Left cardiac atrium (tissue), 4 donors: ENCODE measurements around the gene GNAO1. TPM values are rescaled to one million over a fixed set of nuclear protein-coding genes. Genes with fewer than 3 reads are reported as not detected.

Experiments
- ATAC-seq, 2 donors: fragments of 200-7000 bp; cut with Tn5 transposase; one replicate each; pipeline ENCODE4 v1.9.1; 2020; ENCODE audit warnings: mild to moderate bottlenecking in 2 of 2, moderate library complexity in 2 of 2
- DNase-seq: peaks from one replicate; pipeline ENCODE4 v3.0.0-alpha.2; 2020
- intact Hi-C, 2 donors: fragments of 100-400 bp; cut with DNase I; formaldehyde crosslinking; loops; one replicate each; pipeline versions ENCODE4 v1.14.1 to v1.15.1; 2022 to 2023
- total RNA-seq, 2 donors: library from RNA; stranded (reverse); fragmentation: NEBNext Ultra II Directional; extraction: Animal tissue kit (Norgen Biotek cat#: 25700); gene quantifications; one replicate each; pipeline ENCODE4 v1.2.1, GENCODE V29; 2021
- donor health status: DM: no; HTN: yes; CAD: no.
- donor health status: DM: no; HTN: yes; CAD: no; lungs with severe emphysema.
- donor health status: DM: yes; HTN: yes; CAD: no.
- donor health status: Dilated cardiomyopathy.

The GNAO1 gene
- total RNA-seq, 2 donors from 2014 or later = 65.3 to 92.9 TPM

DNA sequence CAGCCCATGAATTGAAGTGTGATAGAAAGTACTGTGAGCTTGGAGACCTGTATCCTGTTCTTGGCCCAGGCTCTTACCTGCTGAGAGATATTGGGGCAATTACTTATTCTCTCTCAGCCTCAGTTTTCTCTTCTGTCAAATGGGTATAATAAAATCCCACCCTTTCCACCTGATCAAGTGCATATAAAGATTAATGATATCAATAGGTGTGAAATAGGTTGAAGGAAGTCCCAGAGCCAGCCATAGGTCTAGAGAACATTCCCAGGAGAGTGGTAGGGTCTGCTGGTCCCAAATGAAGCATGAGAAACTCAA, 81.2 kb downstream of the GNAO1 start:
- no peak for ATAC-seq
- intact Hi-C loops = no loop called here
- DNase-seq = no peak

DNA sequence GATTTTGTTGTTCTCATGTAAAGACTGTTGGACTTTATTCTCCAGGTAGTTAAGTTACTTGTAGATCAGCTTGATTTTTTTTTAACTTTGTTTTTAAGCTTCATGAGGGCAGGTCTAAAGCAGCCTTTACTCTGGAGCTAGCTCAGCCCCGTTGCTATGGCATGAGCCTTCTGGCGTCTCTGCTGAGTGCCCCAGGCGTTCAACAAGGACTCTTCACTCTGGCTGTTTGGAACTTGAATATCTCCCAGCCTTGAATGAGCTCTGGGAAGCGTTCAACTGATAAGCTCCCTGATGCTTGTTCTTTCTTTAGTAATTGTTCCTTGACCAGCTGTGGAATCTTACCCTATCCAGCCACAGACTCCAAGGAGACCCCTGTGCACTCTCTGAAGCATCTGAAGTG, 82.3 kb downstream of the GNAO1 start:
- intact Hi-C loops = no loop called here
- DNase-seq = no peak
- peak in 1 of 2 donors; percentile 29 for ATAC-seq

- ATAC-seq = no peak
- intact Hi-C loops = no loop called here
- no peak for DNase-seq
Observed at GRCh38 chr16:56274369-56274768, 83.1 kb downstream of the GNAO1 start.

GRCh38 chr16:56275076-56275475, 83.8 kb downstream of the GNAO1 start:
- no peak for ATAC-seq
- intact Hi-C loops = no loop called here
- DNase-seq = no peak

DNA sequence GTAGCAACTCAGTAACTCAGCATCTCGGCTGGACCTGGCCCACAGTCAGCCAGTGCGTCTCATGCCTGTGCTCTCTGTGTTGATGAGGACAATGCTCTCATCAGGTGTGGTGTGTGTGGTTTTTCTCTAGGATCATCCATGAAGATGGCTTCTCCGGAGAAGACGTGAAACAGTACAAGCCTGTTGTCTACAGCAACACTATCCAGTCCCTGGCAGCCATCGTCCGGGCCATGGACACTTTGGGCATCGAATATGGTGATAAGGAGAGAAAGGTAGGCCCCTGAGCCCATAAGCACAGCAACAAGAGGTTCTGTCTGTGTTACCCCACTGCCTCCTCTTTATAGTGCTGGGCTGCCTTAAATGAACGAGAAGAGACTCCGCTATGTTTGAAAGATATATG, 84.5 kb downstream of the GNAO1 start:
- intact Hi-C loops = no loop called here
- no peak for ATAC-seq
- DNase-seq = no peak

- ATAC-seq = no peak
- intact Hi-C loops = no loop called here
- no peak for DNase-seq
Observed at GRCh38 chr16:56277075-56277474, 85.8 kb downstream of the GNAO1 start.

DNA sequence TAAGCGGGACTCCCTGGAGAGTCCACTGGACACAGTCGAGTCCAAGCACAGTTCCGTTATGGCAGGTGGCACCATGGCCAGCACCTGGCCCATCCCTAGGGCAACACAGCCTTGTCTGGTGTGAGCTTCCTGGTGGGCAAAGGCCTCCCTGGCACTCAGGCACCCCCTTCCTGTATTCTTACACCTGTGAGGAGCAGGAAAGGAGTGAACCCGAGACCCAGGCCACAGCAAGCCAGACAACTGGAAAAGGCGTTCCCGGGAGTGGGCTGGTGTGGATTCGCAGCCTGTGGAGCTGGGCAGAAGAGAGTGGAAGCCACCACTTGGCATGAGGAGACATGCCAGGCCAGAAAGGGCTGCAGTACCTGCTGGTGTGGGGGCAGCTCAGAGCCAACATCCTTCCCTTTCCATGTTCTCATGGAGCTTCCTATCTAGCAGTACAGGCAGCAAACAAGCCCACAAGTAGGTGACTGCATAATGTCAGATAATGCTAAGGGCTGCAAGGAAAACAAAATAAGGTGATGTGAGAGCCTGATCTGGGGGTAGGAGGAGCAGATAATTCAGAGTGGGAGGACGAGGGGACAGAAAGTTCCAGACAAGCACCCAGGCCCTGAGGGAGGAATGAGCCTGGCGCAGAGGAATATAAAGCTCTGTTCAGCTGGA, 87.0 kb downstream of the GNAO1 start:
- DNase-seq = no peak
- no peak for ATAC-seq
- intact Hi-C loops = no loop called here

DNA sequence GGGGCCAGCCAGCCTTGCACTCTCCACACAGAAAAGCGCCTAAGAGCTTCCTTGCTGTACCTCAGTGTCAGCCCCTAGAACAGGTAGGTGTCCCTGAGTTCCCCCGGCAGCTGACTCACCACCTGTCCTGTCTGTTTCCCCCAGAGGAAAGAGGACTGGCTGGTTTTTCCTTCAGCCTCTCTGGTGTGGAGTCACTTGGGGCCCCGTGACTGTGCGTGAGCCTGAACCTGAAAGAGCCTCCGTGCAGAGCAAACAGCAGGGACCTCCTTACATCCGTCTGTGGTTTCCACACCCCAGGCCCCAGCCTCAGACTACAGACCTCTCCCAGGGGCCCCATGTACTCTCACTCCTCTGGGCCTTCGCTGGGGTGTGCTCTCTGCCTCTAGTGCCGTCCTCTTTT, 87.8 kb downstream of the GNAO1 start:
- DNase-seq = no peak
- intact Hi-C loops = no loop called here
- peak; percentile 38 to 69 for ATAC-seq

- intact Hi-C loops = no loop called here
- DNase-seq (no peak), ATAC-seq (no peak)
Observed at GRCh38 chr16:56279914-56280313, 88.6 kb downstream of the GNAO1 start.

DNA sequence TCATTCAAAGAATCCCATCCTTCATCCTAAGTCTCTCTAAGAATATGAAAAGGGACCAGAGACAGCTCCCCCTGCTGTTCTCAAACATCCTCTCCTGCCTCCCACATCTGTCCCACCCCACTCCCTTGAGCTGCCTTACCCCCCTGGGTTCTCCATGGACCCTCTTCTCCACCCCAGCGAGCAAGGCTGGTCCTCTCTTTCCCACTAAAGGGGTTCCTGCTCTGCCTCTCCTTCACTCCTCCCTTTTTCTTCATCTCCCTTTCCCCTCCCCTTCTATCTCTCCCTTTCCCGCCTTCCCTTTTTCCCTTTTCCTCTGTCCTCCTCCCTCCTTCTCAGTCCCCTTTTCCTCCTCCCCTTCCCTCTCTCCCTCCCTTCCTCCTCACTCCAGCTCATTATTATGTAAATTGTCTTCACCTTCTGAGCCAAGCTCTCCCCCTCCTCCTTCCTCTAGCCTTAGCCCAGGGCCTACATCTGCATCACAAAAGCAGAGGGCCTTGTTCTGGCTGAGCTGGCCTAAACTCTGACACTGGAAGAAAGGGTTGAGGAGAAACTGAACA, 90.0 kb downstream of the GNAO1 start:
- intact Hi-C loops = no loop called here
- DNase-seq (no peak), ATAC-seq (no peak)

DNA sequence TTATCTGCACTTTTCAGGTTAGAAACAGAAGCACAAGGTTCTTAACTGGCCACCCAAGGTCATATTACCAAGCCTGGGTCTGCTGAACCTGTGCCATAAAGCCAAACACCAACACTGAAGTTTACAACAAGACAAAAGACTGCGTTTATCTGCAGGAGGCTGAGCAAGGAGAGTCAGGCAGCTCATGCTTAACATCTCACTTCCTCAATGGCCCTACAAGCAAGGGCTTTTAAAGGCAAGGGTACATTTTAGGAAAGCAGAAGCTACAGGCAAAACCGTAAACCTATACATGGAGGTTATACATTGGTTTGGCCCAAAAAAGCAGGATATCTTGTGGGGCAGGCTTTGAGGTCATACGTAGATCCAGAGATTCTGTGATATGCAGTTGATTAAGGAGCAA, 91.2 kb downstream of the GNAO1 start:
- no peak for ATAC-seq
- intact Hi-C loops = no loop called here
- no peak for DNase-seq

- ATAC-seq = no peak
- intact Hi-C loops = no loop called here
- DNase-seq = no peak
Observed at GRCh38 chr16:56284521-56284920, 93.2 kb downstream of the GNAO1 start.

GRCh38 chr16:56286809-56287208, 95.5 kb downstream of the GNAO1 start:
- DNase-seq (no peak), ATAC-seq (peak in 1 of 2 donors; percentile 29)
- intact Hi-C loops = no loop called here

GRCh38 chr16:56288019-56288418, 96.7 kb downstream of the GNAO1 start:
- ATAC-seq = no peak
- intact Hi-C loops = no loop called here
- no peak for DNase-seq

DNA sequence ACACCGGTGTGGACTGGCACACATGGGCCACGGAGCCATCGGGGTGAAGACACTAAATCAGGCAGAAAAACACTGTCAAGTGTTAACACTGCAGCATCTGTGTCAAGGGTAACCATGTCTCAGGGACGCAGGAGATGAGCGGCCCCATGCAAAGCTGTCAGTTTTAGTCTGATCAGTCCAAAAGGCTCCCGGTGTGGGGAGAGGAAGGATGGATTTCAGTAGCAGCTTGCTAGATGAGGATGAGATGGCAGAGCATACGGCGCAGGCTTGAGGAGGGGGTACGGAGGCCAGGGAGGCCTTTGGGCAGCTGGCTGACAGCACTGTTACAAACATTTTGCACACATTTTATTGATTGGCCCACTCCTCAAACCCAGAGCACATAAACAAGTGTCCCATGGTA, 98.1 kb downstream of the GNAO1 start:
- no peak for DNase-seq
- ATAC-seq = no peak
- intact Hi-C loops = no loop called here

GRCh38 chr16:56289862-56290261, 98.6 kb downstream of the GNAO1 start:
- no peak for DNase-seq
- intact Hi-C loops = no loop called here
- no peak for ATAC-seq

DNA sequence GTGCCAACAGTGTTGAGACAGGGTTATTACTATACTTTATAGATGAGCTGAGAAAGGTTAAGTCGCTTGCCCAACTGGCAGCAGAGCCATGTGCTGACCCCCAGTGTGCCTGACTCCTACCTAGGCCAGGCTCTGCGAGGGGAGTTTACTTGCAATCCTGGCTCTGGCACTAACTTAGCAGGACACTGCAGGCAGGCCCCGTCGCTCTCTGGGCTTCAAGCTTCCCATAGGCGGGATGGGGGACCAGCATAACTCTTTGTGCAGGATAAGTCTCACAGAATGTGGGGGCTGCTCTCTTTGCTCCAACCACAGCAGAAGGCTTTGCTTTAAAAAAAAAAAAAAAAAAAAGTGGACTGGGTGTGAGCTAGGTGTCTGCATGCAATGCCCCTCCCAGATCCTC, 102.7 kb downstream of the GNAO1 start:
- DNase-seq (no peak), ATAC-seq (no peak)
- intact Hi-C loops = no loop called here

GRCh38 chr16:56294579-56294978, 103.3 kb downstream of the GNAO1 start:
- intact Hi-C loops = no loop called here
- peak; percentile 53 to 80 for ATAC-seq
- no peak for DNase-seq

GRCh38 chr16:56295059-56295665, 103.9 kb downstream of the GNAO1 start:
- ATAC-seq (peak in 1 of 2 donors; percentile 16), DNase-seq (no peak)
- intact Hi-C loops = no loop called here

GRCh38 chr16:56295739-56296527, 104.6 kb downstream of the GNAO1 start:
- intact Hi-C loops = no loop called here
- peak; percentile 13 to 29 for ATAC-seq
- no peak for DNase-seq
